Measurements from ENCODE around the gene MYO10. TPM values are rescaled to one million over a fixed set of nuclear protein-coding genes. Genes with fewer than 3 reads are reported as not detected.

The MYO10 gene
- total and polyA plus RNA-seq, 2 donors (not counting 3 experiments of a cell fraction or from before 2014, with no cell fraction given), result 36.0 to 148 TPM

DNA sequence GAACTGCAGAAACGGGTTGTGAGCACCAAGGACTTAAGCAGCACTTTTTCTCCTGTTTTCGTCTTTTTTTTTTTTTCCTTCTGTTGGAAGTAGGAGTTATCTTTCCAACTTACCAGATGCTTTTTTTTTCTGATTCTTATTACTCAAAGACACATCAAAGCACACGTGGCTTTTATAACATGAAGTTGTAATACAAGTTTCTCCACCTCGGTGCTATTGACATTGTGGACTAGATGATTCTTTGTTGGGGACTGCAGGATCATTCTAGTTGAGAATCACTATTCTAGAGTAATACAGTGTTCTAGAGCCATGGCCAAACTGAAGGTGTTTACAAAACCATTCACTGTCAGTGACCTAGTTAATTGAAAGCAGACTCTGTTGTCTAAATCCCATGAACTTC is 51.5 kb downstream of the MYO10 start:
- Histone ChIP-seq H2AFZ (ENCODE audit: low read depth, low read length) (no peak overlapping the region), H3K79me2 (ENCODE audit: control insufficient read depth, insufficient read depth, low read length) (peaks cover 98% of the 10 kb centered on the region), H3K9me3 (replicated peaks; ENCODE audit: control insufficient read depth, insufficient read depth, low read length) (no peaks in the 10 kb centered on the region), H3K4me1 (ENCODE audit: control insufficient read depth, extremely low read depth, insufficient read depth, low read length) (peaks cover 15% of the 10 kb centered on the region), H3K4me3 (replicated peaks in 1 of 3; ENCODE audit: insufficient read depth in 1 of 3, low read depth in 1 of 3, low read length in 3 of 3) (no peak overlapping the region), H3K9ac (replicated peaks; ENCODE audit: extremely low read depth, insufficient read depth, low read length) (no peak overlapping the region), H3K9me1 (replicated peaks; ENCODE audit: control insufficient read depth, extremely low read depth, insufficient read depth, low read length) (no peaks in the 10 kb centered on the region), H3K27ac (ENCODE audit: insufficient read depth, low read depth, low read length) (no peak overlapping the region), H3K36me3 (ENCODE audit: control insufficient read depth in 2 of 2, extremely low read depth in 1 of 2, insufficient read depth in 2 of 2, low read length in 2 of 2) (no peaks in the 10 kb centered on the region), H3K27me3 (ENCODE audit: control insufficient read depth in 2 of 2, insufficient read depth in 2 of 2, low read length in 2 of 2) (no peaks in the 10 kb centered on the region), H4K20me1 (replicated peaks; ENCODE audit: control insufficient read depth, extremely low read depth, insufficient read depth, low read length) (peaks cover 30% of the 10 kb centered on the region), H3K4me2 (ENCODE audit: insufficient read depth, low read length) (no peak overlapping the region)
- TF ChIP-seq, protein P1, sequence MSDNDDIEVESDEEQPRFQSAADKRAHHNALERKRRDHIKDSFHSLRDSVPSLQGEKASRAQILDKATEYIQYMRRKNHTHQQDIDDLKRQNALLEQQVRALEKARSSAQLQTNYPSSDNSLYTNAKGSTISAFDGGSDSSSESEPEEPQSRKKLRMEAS (IDR thresholded peaks at IDR 0.05; ENCODE audit: insufficient read depth, insufficient read length), result no peak
- TF ChIP-seq FOS (IDR thresholded peaks at IDR 0.05; ENCODE audit: borderline replicate concordance, insufficient read depth, low read length) (no peak), POLR2AphosphoS5 (IDR thresholded peaks at IDR 0.05; ENCODE audit: insufficient read depth, low read depth, low read length) (no peak), MYC (IDR thresholded peaks at IDR 0.05; ENCODE audit: low read depth, low read length) (no peak), EZH2 (IDR thresholded peaks at IDR 0.05; ENCODE audit: borderline replicate concordance, low read depth, low read length, severe bottlenecking) (no peak), GATA2 (IDR thresholded peaks at IDR 0.05; ENCODE audit: insufficient read depth, insufficient read length, low read depth, low read length) (no peak), POLR2A (IDR thresholded peaks at IDR 0.05; ENCODE audit: low read depth, low read length) (no peak), JUN (IDR thresholded peaks at IDR 0.05; ENCODE audit: borderline replicate concordance, insufficient read depth, insufficient read length, low read depth) (no peak)
- TF ChIP-seq, protein P2, sequence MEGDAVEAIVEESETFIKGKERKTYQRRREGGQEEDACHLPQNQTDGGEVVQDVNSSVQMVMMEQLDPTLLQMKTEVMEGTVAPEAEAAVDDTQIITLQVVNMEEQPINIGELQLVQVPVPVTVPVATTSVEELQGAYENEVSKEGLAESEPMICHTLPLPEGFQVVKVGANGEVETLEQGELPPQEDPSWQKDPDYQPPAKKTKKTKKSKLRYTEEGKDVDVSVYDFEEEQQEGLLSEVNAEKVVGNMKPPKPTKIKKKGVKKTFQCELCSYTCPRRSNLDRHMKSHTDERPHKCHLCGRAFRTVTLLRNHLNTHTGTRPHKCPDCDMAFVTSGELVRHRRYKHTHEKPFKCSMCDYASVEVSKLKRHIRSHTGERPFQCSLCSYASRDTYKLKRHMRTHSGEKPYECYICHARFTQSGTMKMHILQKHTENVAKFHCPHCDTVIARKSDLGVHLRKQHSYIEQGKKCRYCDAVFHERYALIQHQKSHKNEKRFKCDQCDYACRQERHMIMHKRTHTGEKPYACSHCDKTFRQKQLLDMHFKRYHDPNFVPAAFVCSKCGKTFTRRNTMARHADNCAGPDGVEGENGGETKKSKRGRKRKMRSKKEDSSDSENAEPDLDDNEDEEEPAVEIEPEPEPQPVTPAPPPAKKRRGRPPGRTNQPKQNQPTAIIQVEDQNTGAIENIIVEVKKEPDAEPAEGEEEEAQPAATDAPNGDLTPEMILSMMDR (IDR thresholded peaks at IDR 0.05; ENCODE audit: extremely low read depth in 1 of 2, insufficient read depth in 1 of 2, low read depth in 1 of 2, low read length in 2 of 2), result no peak
- CTCF ChIA-PET, result no interaction called here
- FAIRE-seq, result no peak
- intact Hi-C loops (cut with micrococcal nuclease) (no loop called here), dilution Hi-C loops (cut with MboI; ENCODE audit: extremely low pct_ligation_motif_present, low sequenced_read_pairs) (no loop called here)
- POLR2A ChIA-PET, result no interaction called here
- DNase-seq (ENCODE audit: low read depth, low spot score), result no peak
- no TSS peak for BruUV-seq (replicated peaks)
